CD14-positive monocyte (primary cell): ENCODE measurements around the gene IFT20. TPM values are rescaled to one million over a fixed set of nuclear protein-coding genes. Genes with fewer than 3 reads are reported as not detected.

Source experiments
- DNase-seq, 3 donors: peaks; one replicate each; pipeline ENCODE4 v3.0.0-alpha.2; 2011 to 2022
- H2AFZ ChIP-seq: 2 replicates; pipeline ENCODE4 v1.6.0; 2012; ENCODE audit warnings: mild to moderate bottlenecking, low read depth, low read length, inconsistent platforms; ENCODE audit not compliant: insufficient read depth, poor library complexity, severe bottlenecking
- H3K27ac ChIP-seq, 2 donors: 1 replicate in 1 of 2; 2 replicates in 1 of 2; pipeline ENCODE4 v1.5.1; 2012 to 2013; ENCODE audit warnings: low read length in 2 of 2, control low read depth in 1 of 2, inconsistent platforms in 1 of 2, low read depth in 1 of 2, mild to moderate bottlenecking in 1 of 2
- H3K27me3 ChIP-seq, 2 donors: one replicate each; pipeline versions ENCODE4 v1.6.0 to v1.6.1; 2011 to 2013; ENCODE audit warnings: low read length in 2 of 2; ENCODE audit not compliant: control insufficient read depth in 2 of 2, insufficient read depth in 2 of 2
- H3K36me3 ChIP-seq, 2 donors: replicated peaks in 1 of 2; 1 replicate in 1 of 2; 2 replicates in 1 of 2; pipeline versions ENCODE4 v1.5.1 to v1.6.1; 2012 to 2013; ENCODE audit warnings: low read length in 2 of 2, control low read depth in 1 of 2, inconsistent platforms in 1 of 2, mild to moderate bottlenecking in 1 of 2; ENCODE audit not compliant: insufficient read depth in 2 of 2, control insufficient read depth in 1 of 2
- H3K4me1 ChIP-seq, 2 donors: 1 replicate in 1 of 2; 2 replicates in 1 of 2; pipeline versions ENCODE4 v1.5.1 to v1.6.1; 2012 to 2013; ENCODE audit warnings: low read length in 2 of 2, control low read depth in 1 of 2, inconsistent platforms in 1 of 2, mild to moderate bottlenecking in 1 of 2, moderate library complexity in 1 of 2; ENCODE audit not compliant: insufficient read depth in 2 of 2, control insufficient read depth in 1 of 2
- H3K4me2 ChIP-seq: replicated peaks from 2 replicates; pipeline ENCODE3; 2012; ENCODE audit warnings: low read length, moderate library complexity, mild to moderate bottlenecking; ENCODE audit not compliant: poor library complexity, severe bottlenecking; ENCODE audit errors: extremely low read depth
- H3K4me3 ChIP-seq, 3 experiments: fragments of 200-600 bp in 1 of 3; sonication (generic) in 1 of 3; replicated peaks in 1 of 3; 1 replicate in 2 of 3; 2 replicates in 1 of 3; pipeline ENCODE4 v1.5.1; 2011 to 2013; ENCODE audit warnings: low read length in 3 of 3, mild to moderate bottlenecking in 3 of 3, control low read depth in 2 of 3, low read depth in 2 of 3, inconsistent platforms in 1 of 3, moderate library complexity in 1 of 3
- H3K79me2 ChIP-seq: 2 replicates; pipeline ENCODE4 v1.6.0; 2012; ENCODE audit warnings: mild to moderate bottlenecking, control low read depth, inconsistent platforms, low read length, moderate library complexity; ENCODE audit not compliant: insufficient read depth
- H3K9ac ChIP-seq: 2 replicates; pipeline ENCODE4 v1.6.0; 2017; ENCODE audit warnings: low read length, mild to moderate bottlenecking; ENCODE audit not compliant: insufficient read depth, poor library complexity, severe bottlenecking
- H3K9me3 ChIP-seq, 2 donors: replicated peaks in 1 of 2; 1 replicate in 1 of 2; 2 replicates in 1 of 2; pipeline versions ENCODE4 v1.5.1 to v1.6.1; 2012 to 2013; ENCODE audit warnings: low read length in 2 of 2, control low read depth in 1 of 2; ENCODE audit not compliant: control insufficient read depth in 1 of 2, insufficient read depth in 1 of 2
- H4K20me1 ChIP-seq: 2 replicates; pipeline ENCODE4 v1.6.0; 2012; ENCODE audit warnings: mild to moderate bottlenecking, low read length, control low read depth, moderate library complexity; ENCODE audit not compliant: insufficient read depth
- H3K27ac Mint-ChIP-seq, 7 donors: one replicate each; pipeline ENCODE4 v1.8.0; 2020; ENCODE audit warnings: mild to moderate bottlenecking in 7 of 7, mixed read lengths in 7 of 7, moderate library complexity in 6 of 7, inconsistent platforms in 2 of 7
- H3K27me3 Mint-ChIP-seq, 3 donors: one replicate each; pipeline ENCODE4 v1.8.0; 2021 to 2022; ENCODE audit warnings: low read depth in 3 of 3, mild to moderate bottlenecking in 3 of 3, mixed read lengths in 3 of 3, moderate library complexity in 3 of 3, inconsistent platforms in 1 of 3
- H3K36me3 Mint-ChIP-seq, 2 donors: one replicate each; pipeline ENCODE4 v1.8.0; 2020; ENCODE audit warnings: mixed read lengths in 2 of 2, inconsistent platforms in 1 of 2, mild to moderate bottlenecking in 1 of 2
- H3K4me1 Mint-ChIP-seq: one replicate; pipeline ENCODE4 v1.8.0; 2020; ENCODE audit warnings: mild to moderate bottlenecking, mixed read lengths
- H3K4me3 Mint-ChIP-seq, 2 donors: one replicate each; pipeline ENCODE4 v1.8.0; 2020; ENCODE audit warnings: mild to moderate bottlenecking in 2 of 2, mixed read lengths in 2 of 2, moderate library complexity in 1 of 2
- H3K9me3 Mint-ChIP-seq, 7 donors: one replicate each; pipeline ENCODE4 v1.8.0; 2020 to 2022; ENCODE audit warnings: mixed read lengths in 7 of 7, mild to moderate bottlenecking in 6 of 7, moderate library complexity in 6 of 7, inconsistent platforms in 2 of 7
- WGBS: methylation state at CpG from one replicate; pipeline ENCODE4 v1.1.5; 2013; ENCODE audit warnings: missing lambda C conversion rate; ENCODE audit not compliant: insufficient coverage; 5-methylcytosine and 5-hydroxymethylcytosine counted together
- intact Hi-C, 2 donors: fragments of 100-400 bp; cut with micrococcal nuclease; formaldehyde crosslinking; loops; one replicate each; pipeline versions ENCODE4 v1.15.0 to v1.15.1; 2023
- polyA plus RNA-seq, 3 donors: library from polyadenylated mRNA; depleted of rRNA in 1 of 3; unstranded in 2 of 3; stranded (reverse) in 1 of 3; fragments of 300-500 nt in 2 of 3; fragments of >200 nt in 1 of 3; fragmentation: Illumina TruSeq in 2 of 3; gene quantifications; 1 replicate in 2 of 3; 2 replicates in 1 of 3; pipeline ENCODE4 v1.2.3, GENCODE V29; 2012 to 2021
- TF ChIP-seq, protein P1 (sequence below): fragments of 200-600 bp; IDR thresholded peaks from one replicate; pipeline ENCODE4 v1.8.0; 2022; ENCODE audit warnings: antibody characterized with exemption, mild to moderate bottlenecking

Gene IFT20
- polyA plus RNA-seq, 3 donors: 61.1 to 79.1 (median 75.4) TPM

DNA sequence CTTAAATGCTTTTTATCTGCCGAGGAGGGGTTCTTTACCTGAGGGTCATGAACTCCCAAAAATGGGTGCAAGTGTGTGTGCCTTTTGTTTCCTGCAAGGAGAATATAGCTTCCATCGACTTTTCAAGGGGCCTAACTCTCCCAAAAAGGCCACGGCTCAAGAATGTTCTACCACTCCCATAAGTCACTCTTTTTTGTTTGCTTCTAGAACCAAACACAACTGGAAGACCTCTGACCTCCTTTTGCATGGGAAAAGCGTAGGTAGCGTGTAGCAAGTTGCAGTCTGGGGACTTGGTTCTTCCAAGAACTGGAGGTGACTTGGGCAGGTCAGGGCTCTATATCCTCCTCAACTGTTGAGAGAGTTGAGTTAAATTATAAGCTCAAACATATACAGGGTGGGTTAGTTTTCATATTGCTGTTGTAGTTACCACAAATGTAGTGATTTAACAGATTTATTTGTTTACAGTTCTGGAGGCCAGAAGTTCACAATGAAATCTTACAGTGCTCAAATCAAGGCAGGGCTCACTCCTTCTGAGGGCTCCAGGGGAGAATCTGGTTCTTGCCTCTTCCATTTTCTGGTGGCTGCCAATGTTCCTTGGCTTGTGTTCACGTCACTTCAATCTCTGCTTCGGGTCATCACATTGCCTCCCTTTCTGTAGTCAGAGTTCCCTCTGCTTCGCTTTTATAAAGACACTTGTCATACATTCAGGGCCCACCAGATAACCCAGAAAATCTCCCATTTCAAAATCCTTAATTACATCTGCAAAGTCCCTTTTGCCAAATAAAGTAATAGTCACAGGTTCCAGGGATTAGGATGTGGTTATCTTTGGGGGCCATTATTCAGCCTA, 14.8 kb downstream of the IFT20 start:
- H3K27me3 Mint-ChIP-seq: peaks cover 9 to 16% (median 15%) of the 10 kb centered on the region in 3 donors
- intact Hi-C loops: loop anchor here in 1 of 2 donors (2.0 to 5.0 kb wide), 2 partner anchors 14 to 37 kb away; partner anchors contain the start of genes IFT20, POLDIP2 and TNFAIP1
- no peak for DNase-seq
- Histone ChIP-seq H3K9ac (no peak overlapping the region), H3K9me3 (no peaks in the 10 kb centered on the region), H3K79me2 (peaks cover 30% of the 10 kb centered on the region), H3K4me3 (no peak overlapping the region), H3K36me3 (no peaks in the 10 kb centered on the region), H2AFZ (peak overlapping the region; percentile 97), H4K20me1 (no peaks in the 10 kb centered on the region), H3K27ac (no peak overlapping the region), H3K4me2 (peak overlapping the region; percentile 99), H3K4me1 (peaks cover 35 to 44% of the 10 kb centered on the region in 2 donors), H3K27me3 (peaks cover 0 to 5% of the 10 kb centered on the region in 2 donors)
- no peaks in the 10 kb centered on the region for H3K36me3 Mint-ChIP-seq
- H3K27ac Mint-ChIP-seq: peak overlapping the region in 1 of 7 donors; percentile 57
- no peak overlapping the region for H3K4me3 Mint-ChIP-seq
- TF ChIP-seq, protein P1, sequence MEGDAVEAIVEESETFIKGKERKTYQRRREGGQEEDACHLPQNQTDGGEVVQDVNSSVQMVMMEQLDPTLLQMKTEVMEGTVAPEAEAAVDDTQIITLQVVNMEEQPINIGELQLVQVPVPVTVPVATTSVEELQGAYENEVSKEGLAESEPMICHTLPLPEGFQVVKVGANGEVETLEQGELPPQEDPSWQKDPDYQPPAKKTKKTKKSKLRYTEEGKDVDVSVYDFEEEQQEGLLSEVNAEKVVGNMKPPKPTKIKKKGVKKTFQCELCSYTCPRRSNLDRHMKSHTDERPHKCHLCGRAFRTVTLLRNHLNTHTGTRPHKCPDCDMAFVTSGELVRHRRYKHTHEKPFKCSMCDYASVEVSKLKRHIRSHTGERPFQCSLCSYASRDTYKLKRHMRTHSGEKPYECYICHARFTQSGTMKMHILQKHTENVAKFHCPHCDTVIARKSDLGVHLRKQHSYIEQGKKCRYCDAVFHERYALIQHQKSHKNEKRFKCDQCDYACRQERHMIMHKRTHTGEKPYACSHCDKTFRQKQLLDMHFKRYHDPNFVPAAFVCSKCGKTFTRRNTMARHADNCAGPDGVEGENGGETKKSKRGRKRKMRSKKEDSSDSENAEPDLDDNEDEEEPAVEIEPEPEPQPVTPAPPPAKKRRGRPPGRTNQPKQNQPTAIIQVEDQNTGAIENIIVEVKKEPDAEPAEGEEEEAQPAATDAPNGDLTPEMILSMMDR: no peak
- no peaks in the 10 kb centered on the region for H3K9me3 Mint-ChIP-seq
- WGBS: 84% methylated on average over 4 of the region's 8 CpGs
- peaks cover 36% of the 10 kb centered on the region for H3K4me1 Mint-ChIP-seq

DNA sequence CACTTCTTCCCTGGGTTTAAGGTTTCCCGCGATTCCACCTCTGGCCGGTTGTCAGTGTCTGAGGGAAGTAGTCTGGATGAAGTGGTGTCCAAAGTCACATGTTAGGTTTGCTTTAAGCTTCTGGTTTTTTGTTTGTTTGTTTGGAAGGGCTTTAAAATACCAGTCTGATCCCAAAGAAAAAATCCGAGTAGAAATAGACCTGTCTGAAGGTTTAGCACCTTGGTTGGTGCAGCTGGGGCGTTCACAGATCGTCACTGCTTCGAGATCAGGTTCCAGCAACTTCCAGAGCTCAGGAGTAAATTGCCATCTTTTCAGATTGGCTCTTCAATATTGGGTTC, 15.7 kb downstream of the IFT20 start:
- DNase-seq: no peak
- Mint-ChIP-seq H3K27me3 (peaks cover 9 to 16% (median 15%) of the 10 kb centered on the region in 3 donors), H3K4me3 (peak overlapping the region; percentile 93 to 95), H3K9me3 (no peaks in the 10 kb centered on the region), H3K4me1 (peaks cover 27% of the 10 kb centered on the region), H3K36me3 (no peaks in the 10 kb centered on the region), H3K27ac (peak overlapping the region; percentile 15 to 82 (median 62))
- no peaks in the 10 kb centered on the region for H3K9me3 ChIP-seq
- peaks cover 0 to 5% of the 10 kb centered on the region in 2 donors for H3K27me3 ChIP-seq
- WGBS: 2% methylated on average over 5 of the region's 7 CpGs
- peak overlapping the region; percentile 52 to 87 (median 75) for H3K4me3 ChIP-seq
- H3K9ac ChIP-seq: peak overlapping the region; percentile 58
- peak overlapping the region; percentile 97 for H2AFZ ChIP-seq
- peaks cover 29 to 35% of the 10 kb centered on the region in 2 donors for H3K4me1 ChIP-seq
- peak overlapping the region; percentile 99 for H3K4me2 ChIP-seq
- intact Hi-C loops: no loop called here
- H3K27ac ChIP-seq: peak overlapping the region in 1 of 2 donors; percentile 64
- peaks cover 30% of the 10 kb centered on the region for H3K79me2 ChIP-seq
- TF ChIP-seq, protein P1: no peak
- no peaks in the 10 kb centered on the region for H4K20me1 ChIP-seq
- H3K36me3 ChIP-seq: no peaks in the 10 kb centered on the region
